Endometrial microvascular endothelial cells (primary cell): ENCODE data around the gene SNX27. TPM values are rescaled to one million over a fixed set of nuclear protein-coding genes. Genes with fewer than 3 reads are reported as not detected.
"Not testable (repeated sequence)": the region's sequence is repeated elsewhere in the genome, so short reads cannot be mapped to it uniquely, and the experiment has no call there.

Source experiments
- in situ Hi-C: cut with HindIII; loops from 2 replicates; pipeline ENCODE4 v1.10.0; 2017; ENCODE audit warnings: low sequenced_read_pairs, low pct_unique_long_range_greater_than_20kb; ENCODE audit errors: inconsistent ontology term
- total RNA-seq: library from RNA; depleted of rRNA; stranded (reverse); fragments of >200 nt; gene quantifications from one replicate; pipeline ENCODE4 v1.2.3, GENCODE V29; 2015; ENCODE audit errors: inconsistent ontology term

SNX27 gene
- total RNA-seq, 1 donor from 2014 or later: 15.9 TPM

DNA sequence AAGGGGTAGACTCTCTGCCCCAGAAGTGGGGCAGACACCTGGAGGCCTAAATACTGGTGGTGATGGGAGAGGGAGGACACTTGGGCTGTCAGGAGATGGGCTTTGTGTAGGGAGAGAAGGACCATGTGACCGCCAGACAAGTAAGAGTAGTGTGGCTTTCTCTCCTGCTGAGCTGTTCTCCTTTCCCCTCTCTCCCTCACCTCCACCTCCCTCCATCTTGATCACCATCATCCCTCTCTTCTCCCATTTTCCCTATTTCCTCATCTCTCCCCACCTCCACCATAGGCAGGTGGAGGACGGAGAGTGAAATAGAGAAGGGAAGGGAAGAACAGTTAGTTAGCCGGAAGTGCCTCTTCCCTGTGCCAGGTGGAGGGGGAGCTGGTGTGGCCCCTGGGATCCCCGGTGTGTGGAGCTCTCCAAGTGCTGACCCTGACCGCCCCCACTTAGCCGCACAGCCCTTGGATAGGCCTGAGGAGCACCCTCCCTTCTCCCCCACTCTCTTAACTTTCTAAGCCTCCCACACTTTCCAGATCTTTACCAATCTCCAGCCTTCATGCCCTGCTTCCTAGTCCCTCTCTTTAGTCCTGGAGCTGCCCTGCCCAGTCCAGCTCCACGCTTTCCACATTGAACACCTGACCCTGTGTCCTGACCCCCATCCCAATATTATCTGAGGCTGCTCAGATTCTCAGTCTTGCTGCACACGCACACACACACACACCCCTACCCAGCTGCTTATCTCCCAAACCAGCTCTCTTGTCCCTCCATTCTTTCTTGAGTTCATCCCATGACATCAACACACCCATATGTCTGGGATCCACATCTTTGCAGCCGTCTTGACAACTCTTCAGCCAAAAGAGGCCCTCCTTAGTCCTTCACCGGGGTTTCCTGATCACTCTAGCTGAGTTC, 103.2 kb downstream of the SNX27 start:
- in situ Hi-C loops: no loop called here

DNA sequence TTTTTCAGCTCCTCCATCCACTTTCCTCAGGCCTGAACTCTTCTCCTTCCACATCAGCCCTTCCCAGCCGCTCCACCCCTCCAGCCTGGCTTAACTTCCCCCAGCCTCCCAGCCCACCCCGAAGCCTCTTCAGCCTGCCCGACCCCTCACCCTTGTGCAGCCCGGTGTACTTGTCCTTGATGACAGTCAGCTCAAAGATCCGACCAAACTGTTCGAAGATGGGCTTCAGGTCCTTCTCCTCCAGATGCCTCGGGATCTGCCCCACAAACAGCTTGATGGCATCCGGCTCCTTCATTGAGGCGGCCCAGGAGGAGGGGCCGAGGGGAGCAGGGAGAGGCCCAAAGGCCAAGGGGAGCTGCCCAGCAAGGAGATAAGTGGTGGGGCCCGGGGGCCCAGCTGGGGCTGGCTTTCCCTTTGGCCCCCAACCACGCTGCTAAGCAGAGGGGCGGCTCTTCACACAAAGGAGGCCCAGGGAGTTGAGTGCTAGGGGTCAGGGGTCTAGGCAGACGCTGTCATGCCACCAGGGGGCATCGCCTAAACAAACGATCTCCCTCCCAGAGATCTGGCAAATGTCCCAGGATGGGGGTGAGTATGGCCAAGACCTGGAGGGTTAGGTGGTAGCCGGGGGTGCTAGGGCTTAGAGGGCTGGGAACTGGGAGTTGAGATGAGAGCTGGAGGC, 104.0 kb downstream of the SNX27 start:
- in situ Hi-C loops: no loop called here

DNA sequence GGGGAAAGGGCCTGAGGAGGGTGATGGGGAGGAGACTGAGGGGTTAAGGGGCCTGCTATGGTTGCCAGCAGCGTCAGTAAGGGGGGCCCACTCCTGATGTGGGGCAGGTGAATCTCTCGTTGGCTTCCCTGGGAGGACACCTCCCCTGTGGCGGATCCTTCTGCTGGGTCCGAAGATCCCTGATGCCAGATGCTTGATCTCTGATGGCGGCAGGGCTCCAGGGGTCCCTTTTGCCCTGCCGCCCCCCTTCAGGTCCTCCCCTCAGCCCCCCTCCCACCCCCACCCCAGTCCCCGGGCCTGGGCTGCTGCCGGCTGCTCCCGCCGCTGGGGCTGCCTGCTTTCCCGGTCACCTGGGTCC, 104.5 kb downstream of the SNX27 start:
- in situ Hi-C loops: no loop called here

DNA sequence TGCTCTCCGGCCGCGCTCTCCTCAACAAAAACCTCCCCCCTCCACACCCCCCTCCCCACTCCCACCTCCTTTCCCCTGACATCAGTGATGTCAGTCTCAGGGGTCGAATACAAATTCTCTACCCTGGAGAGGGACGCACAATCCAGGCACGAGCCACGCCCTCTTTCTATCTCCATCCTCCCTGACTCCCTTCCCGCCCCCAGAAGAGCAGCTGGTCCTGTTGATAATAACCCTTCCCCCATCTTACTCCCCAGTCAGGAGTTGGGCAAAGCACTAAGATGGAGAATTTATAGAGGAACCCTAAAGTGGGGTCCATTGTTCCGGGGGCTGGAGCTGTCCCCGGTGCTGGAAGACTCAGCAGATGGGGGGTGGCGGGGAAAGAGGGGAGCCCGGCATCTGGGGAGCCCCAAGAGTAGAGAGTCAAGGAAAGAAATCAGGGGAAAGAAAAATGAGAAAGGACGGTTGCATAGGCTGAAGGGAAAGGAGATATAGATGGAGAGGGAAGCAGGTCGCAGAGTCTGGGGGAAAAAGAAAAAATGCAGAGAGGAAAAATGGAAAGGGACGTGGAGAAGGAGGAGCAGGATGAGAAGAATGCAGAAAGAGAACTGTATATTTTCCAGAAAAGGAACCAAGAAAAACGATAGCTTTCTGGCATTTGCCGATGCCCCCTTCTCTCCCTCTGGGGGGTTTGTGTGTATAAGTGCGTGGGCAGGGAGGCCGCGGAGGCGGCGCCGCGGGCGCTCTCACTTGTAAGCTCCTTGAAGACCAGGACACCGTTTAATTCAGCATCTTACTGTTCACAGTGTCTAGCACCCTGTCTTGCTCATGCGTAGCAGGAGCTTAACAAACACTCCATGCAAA, 105.2 kb downstream of the SNX27 start, which contains the start of gene CELF3:
Gene CELF3 (minus strand): TSS at position 33 of the 861 bp plus-strand sequence. CDS start 783 bp downstream, outside the sequence.
- in situ Hi-C loops: no loop called here

DNA sequence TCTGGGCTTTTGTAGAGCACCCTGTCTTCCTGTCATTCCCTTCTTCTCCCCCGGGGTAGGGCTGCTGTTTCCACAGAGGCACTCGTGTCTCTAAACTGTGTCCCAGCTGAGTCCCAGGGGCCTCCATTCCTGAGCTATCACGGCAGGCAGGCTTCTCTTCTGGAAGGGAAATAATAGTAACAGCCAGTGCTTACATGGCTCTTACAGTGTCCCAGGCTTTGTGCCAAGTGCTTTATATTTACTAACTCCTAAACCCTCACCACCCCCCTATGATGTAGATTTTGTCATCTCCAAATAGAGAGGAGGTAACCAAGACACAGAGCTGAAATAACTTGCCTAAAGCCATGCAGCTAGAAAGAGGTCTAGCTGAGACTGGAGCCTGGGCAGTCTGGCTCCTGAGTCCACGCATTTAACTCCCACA, 106.2 kb downstream of the SNX27 start:
- in situ Hi-C loops: no loop called here

DNA sequence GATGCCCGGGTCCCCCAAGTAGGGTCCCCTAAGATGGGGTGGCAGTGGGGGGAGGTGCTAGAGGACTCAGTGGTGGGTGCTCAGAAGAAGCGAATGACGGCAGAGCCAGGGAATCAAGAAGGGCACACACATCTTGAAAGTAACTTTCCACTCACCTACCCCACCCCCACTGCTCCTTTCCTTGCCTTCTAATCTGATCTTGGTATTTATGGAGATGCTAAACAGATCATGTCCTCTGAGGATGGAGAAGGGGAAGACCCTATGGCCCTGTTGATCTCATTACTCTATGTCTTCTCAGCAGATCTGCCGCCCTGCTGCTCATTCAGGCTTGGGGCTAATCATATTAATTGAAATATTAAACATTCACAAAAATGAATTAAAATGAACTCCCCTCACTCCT, 106.8 kb downstream of the SNX27 start:
- in situ Hi-C loops: no loop called here

DNA sequence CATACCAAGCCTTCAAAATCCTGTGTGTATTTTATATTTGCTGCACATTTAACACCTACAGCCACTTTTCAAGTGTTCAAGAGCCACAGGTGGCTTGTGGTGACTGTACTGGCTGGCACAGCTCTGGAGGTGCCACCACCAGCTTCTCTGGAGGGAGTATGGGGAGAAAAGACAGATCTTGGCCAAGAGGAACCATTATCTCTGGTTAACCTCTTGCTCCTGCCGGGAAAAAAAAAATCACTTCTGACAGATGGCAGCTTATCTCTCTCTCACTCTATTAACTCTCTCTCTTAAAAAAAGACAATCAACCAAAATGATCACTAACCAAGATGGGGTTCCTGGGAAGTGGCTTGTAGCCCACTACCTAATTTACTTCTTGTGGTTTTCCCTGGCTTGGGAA, 108.3 kb downstream of the SNX27 start:
- in situ Hi-C loops: no loop called here

DNA sequence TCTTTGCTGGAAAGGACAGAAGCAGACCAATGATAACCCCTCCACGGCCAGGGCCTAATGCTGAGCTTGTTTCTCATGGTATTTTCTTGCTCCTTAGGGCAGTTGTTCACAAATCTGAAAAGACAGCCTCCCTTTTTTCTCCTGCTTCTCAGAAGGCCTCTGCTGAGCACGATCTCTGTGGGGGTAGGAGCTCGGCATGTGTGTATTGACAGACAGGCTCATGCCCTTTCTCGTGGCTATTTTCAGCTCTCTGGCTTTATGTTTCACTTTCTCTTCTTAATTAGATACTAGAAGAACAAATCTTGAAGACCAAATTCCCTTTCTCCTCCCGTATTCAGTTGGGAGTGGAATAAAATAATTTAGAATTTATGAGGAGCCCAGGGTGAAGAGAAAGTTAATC, 108.7 kb downstream of the SNX27 start:
- in situ Hi-C loops: no loop called here

DNA sequence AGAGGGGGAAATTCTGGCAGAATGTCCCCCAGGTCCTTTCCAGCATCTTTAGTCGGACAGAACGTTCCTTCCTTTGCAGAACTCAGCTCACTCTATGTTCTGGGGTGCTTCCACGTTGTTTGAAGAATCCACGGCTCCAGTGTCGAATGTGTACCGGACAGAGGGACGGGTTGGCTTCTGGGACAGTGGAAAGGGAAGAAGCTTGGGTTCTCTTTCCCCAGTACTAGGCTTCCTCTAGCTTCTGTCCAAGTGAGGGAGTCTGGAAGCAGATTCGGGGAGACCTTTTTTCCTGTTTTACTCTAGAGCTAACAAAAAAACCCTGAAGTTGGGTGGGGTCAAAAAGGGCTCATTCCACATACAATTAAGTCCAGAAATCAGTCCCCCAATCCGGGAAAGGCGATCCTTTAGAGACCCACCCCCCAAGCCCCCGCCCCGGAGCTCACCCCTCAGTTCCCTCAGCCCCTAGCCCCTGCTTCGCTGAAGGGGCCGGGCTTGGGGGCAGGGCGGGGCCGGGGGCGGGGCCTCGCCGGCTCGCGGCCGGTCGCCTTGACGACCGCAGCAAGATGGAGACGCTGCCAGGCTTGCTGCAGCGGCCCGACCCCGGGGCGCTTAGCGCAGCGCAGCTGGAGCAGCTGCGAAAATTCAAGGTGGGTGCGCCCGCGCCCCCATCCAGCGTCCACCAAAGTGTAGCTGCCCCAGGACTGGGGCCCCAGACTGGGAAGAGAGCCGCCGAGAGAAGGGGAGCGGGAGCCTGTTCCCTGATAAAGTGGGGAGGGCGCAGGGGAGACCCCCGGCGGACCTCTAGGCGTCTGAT, 109.3 kb downstream of the SNX27 start, which contains the start of gene RIIAD1:
Gene RIIAD1 (plus strand): TSS at position 549 of the 814 bp plus-strand sequence. CDS start 15 bp downstream, at position 564.
- in situ Hi-C loops: no loop called here

DNA sequence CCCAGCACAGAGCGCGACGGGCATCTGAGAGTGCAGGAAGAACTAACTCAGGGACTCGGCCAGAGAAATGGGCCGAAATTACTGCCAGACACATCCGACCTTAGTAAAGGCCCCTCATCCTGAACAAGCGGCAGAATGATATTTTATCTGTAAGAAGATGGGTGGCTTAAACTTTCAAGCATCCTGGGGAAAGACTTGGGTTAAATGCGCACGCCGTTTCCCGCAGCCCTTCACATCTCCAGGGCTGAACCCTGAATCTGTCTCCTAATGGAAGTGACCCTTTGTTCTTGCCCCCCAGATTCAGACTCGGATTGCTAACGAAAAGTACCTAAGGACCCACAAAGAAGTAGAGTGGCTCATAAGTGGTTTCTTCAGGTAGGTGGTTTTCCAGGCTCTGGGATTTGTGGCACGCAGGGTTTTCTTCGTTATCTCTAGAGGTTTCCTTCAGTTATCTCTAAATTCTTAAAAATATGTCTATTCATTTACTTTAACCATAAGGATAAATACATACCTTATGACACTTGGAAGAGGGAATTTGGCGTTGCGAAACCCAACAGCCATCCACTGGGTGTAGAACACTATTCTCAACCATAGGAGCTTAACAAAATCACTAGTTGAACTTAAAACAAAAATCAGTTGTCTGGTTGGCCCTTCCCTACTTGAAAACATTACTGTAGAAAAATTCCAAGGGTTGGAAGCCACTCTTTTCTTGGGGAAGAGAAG, 110.1 kb downstream of the SNX27 start:
- in situ Hi-C loops: no loop called here

DNA sequence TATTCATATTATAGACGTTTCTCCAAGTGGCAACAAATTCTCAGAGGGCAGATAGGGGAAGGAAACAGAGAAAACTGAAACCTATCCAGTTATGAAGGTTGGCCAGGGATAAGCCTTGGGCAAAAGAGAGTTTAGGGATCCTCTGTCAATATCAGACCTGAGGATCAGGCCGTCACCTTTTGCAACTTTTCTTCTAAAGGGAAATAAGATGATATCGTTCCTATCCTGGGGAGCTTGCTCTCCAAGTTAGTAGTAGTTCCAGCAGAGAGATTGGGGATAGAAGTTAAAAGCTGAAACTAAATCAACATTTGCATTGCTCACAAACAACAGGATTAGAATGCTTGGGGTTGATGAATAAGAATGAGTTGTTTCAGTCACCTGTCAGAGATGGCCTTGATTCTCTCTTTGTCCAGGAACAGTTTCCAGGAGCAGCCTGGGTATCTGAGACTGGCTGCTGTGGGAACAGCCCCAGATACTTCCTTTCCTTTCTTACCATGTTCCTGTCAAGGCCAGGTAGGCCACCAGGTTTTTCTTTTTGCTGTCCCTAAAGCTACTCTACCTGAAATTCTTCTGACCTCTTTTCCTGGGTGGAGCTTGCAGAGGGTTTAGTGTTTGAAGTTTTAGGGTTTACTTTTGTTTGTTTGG, 112.0 kb downstream of the SNX27 start:
- in situ Hi-C loops: no loop called here

DNA sequence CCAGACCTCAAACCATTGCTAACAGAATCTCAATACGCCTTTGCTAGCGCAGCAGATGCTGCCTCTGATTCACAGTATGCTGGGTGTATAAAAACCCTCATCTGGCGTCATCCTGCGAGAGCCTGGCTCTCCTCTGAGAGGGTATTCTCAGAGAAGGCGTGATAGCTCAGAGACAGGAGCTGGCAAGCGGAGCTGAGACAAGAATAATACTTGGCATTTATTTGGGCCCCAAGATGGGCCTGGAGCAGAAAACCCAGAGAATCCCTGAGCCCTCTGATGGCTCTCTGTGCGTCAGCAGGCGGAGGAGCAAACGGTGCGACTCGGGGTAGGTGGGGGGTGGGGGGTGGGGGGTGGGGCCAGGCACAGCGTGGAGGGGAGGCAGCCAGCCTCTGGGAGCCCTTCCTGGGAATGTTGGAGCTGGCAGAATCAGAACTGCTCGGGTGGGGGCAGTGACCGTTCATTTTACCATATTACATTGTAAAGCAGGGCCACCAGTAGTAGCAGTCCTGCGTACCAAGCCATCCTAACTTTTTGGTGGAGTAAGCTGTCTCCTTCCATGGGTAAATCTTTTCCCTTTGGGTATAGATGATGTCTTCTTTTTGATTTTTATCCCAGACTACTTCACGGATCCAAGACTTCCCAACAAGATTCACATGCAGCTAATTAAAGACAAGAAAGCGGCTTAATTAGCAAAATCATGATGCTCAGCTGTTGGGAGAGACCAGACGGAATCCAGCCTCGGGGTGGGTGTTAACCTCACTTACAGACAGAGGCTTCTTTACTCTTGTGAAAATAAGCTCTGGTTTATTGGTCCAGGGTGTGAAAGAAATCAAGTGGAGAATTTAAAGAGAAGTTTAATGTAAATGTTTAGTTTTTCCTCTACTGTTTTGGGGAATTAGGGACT, 116.6 kb downstream of the SNX27 start:
- in situ Hi-C loops: no loop called here

DNA sequence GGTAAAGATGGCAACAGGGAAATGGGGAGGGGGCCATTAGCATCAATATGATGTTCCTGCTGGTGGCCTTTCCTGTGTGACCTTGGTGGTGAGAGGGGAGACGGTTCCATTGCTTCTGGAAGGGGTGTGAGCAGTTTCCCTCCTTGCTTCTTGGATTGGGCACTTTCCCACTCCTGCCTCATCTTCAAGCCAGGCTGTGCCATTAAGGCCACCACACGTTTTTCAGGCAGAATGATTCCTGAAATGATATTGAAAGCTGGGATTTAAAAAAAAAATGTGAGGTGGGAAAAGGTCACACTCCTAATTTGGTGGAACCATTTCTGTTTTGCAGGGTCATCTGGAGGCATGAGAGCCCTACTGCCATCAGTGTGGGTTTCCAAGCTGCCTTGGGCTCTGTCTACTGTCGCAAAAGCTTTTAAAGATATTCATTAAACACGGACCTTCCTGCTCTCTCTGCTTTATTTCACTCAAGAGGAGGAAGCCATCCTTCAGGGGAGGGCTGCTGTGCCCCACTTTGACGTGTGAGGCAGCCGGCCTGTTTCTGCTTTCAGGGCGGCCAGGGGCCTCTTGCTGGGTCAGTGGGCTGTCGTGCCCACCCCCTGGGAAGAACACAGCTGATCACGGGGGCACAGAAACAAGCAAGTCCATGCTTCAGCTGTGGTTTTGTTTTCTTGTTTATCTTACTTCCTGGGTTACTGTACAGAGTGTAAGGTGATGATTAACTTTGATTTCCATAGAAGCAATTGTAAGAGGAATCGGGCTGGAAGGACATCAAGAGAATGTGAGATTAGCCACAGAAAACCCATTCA, 117.5 kb downstream of the SNX27 start:
- in situ Hi-C loops: no loop called here

DNA sequence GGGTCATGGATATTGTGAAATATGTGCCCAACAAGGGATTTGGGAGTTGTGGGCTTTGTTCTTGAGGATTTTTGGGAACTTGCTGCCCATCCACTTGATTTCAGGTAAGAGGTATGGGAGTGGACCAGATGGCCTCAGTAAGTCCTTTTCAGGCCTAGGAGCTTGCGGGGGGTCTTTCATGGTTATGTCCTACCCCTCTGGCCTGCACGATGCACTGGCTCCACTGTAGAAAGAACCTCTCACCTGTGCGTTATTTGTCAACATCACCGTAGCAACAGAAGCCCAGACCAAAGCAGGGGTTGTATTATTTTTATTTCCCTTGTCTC, 118.1 kb downstream of the SNX27 start:
- in situ Hi-C loops: no loop called here

DNA sequence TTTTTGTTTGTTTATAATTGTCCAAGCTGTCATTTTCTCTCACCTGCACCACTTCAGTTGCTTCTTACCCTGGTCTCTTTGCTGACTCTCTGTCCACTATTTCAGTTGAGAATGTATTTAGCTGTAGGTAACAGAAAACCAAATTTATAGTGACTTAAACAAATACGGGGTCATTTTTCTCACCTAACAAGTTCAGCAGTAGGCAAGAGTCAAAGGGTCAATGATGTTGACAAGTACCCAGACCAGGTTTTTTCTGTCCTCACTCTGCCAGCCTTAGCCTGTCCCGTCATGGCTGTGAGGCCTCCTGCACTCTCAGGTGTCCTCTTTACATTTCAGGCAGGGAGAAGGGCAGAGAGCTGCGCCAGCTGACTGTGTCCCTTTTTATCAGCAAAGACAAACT, 121.3 kb downstream of the SNX27 start:
- in situ Hi-C loops: no loop called here

DNA sequence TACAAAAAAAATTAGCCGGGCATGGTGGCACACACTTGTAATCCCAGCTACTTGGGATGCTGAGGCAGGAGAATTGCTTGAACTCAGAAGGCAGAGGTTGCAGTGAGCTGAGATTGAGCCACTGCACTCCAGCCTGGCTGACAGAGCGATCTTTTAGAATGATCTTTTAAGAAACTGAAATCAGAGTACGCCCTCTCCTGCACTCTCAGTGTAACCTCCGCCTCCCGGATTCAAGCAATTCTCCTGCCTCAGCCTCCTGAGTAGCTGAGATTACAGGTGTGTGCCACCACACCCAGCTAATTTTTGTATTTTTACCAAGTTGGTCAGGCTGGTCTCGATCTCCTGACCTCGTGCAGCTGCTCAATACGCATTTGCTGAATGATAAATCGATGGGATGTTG, 122.1 kb downstream of the SNX27 start:
- in situ Hi-C loops: not testable (repeated sequence)
